Pons (tissue), 1 donor: ENCODE data around the gene HDAC4.

ENCODE experiments used
- DNase-seq: peaks from one replicate; pipeline ENCODE4 v3.0.0-alpha.2; 2016; ENCODE audit warnings: low spot score

Gene HDAC4

GRCh38 chr2:239119346-239120126, 281.3 kb downstream of the HDAC4 start:
- no peak for DNase-seq

DNA sequence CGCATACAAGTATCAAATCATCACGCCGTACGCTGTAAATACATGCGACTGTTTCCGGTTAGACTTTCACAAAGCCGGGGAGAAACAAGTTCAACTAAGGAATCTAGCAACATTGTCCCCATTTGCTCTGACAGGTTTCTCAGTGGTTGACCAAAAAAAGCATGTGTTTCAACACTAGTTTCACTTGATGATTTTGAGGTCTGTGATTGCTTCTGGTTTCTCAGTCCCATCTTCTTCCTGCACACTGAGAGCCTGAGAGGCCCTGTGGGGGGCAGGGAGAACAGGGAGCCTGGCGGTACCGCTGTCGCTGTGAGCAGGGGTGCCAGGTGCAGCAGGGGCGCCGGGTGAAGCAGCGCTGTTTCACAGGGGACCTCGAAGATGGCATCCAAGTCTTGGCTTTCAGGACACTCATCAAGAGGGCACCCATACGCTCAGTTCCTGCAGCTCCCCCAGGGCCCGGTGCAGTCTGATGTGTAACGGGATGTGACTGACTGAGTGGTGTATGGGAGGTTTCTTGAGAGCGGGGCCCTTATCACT, 282.1 kb downstream of the HDAC4 start:
- DNase-seq, result no peak

- no peak for DNase-seq
Measured at GRCh38 chr2:239118264-239118663, 282.6 kb downstream of the HDAC4 start.

DNA sequence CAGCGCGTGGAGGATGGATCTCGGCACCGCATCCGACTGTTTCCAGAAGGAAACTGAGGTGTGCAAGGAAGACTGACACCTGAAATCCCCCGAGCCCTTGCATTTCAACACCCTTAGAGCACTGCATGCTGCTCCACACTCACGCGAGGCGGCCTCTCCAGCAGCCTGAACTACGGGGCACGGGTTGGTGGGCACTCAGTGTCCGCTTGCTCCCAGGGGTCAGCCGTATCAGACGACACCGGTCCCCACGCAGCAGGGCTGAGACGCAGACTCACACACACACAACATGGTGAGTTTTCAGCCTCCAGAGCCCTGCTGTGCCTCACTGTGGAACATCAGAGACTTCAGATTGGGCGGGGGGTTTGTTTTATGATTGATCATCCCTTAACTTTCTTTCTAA, 283.0 kb downstream of the HDAC4 start:
- DNase-seq, result no peak

DNA sequence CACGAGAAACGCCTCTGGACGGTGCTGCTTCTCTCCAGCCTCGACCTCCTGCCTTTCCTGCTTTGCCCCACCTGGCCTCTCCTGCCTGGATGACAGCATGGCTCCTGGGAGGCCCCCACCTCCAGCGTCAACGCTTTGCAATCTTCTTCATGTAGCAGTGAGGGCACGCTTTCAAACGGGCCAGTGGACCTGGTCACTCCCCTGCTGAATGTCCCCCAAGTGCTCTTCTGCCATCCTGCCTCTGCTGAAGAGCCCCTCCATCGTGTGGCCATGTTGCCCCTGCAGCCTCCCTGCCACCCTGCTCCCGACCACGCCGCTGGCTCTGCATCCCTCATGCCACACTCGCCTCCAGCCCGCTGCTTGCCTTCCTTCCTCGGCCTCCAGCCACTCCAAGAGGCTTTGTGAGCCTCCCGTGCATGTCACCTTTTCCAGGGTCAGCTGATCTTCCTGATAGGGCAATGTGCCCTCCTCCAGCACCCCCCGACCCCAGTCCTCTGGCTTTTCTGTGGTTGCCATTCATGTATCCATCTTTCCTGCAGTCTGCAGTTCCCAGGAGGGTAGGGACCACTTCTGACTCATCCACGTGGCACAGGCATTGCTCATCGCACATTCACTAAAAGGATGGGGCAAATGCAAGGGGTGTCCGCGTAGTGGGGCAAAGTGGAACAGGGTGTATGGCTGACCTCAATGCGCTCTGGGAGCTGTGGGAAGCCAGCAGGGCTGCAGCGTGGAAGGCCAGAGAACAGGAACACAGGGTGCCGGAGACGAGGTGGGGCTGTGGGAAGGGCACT, 284.2 kb downstream of the HDAC4 start:
- no peak for DNase-seq

- DNase-seq, result no peak
Measured at GRCh38 chr2:239115616-239116015, 285.2 kb downstream of the HDAC4 start.

- DNase-seq, result no peak
Measured at GRCh38 chr2:239114616-239115265, 286.1 kb downstream of the HDAC4 start.

DNA sequence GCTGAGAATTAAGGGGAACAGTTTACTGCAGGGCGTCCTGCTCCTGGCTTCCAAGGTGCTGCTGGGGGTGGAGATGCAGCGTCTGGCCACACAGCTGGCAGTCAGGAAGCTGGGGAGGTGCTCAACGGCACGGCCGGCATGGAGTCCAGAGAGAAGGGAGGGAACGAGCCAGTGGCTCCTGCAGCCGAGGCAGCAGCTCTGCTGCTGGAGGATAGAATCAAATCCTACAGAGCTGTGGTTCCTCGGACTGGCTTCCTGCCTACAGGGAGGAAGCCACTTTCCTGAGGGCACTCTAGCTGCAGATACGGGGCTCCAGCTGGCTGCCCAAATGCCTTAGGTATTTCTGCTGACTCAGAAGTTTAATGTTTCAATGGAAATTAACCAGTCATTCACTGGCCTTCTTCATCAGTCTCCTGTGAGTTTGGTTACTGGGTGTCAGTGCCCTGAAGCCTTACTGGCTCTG, 286.7 kb downstream of the HDAC4 start:
- no peak for DNase-seq

- no peak for DNase-seq
Measured at GRCh38 chr2:239113615-239114014, 287.2 kb downstream of the HDAC4 start.

DNA sequence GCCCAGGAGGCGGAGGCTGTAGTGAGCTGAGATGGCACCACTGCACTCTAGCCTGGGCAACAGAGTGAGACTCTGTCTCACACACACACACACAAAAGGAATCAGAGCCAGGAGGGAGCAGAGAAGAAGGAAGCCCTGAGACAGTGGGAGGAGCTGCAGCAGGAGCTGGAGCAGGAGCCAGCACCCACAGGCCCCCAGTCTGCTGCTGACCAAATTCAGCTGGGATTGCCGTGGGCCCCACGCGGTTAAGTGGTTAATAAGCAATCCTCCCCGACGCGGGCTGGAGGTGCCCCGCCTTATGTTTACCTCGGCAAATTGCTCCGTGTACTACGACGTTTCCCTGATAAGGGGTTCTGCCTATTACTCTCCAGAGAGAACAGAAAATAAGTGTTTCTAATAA, 287.6 kb downstream of the HDAC4 start:
- DNase-seq, result no peak

DNA sequence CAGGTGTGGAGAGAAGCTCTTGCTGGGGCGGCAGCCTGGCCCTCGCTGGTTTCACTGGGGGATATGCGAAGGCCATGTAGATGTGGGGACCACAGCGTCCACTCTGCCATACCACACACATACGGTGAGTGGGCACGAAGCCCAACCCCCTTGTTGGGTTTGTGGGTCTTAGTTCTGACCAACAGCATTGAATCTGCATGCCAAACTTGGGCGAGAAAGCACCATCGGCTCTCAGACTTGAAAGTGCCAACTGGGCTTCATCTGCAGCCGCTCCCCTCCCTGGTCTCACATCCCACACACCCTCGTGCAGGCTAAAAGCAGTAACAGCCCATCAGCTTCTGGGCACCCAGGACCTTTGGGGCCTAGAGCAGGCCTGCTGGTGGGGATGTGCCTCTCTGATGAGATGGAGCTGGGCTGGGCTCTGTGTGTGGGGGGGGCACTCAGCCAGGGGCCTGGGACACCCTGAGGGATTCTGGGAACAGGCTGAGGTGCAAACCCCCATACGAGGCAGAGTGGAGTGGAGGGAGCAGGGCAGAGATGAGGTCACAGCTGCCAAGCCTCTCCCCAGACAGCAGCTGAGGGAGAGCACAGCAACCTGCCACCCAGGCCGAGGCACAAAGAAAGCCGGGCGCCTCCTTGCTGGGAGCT, 288.6 kb downstream of the HDAC4 start:
- no peak for DNase-seq

GRCh38 chr2:239111401-239112100, 289.3 kb downstream of the HDAC4 start:
- DNase-seq, result no peak

GRCh38 chr2:239110595-239111048, 290.2 kb downstream of the HDAC4 start:
- no peak for DNase-seq

GRCh38 chr2:239109928-239110545, 290.8 kb downstream of the HDAC4 start:
- DNase-seq, result no peak

DNA sequence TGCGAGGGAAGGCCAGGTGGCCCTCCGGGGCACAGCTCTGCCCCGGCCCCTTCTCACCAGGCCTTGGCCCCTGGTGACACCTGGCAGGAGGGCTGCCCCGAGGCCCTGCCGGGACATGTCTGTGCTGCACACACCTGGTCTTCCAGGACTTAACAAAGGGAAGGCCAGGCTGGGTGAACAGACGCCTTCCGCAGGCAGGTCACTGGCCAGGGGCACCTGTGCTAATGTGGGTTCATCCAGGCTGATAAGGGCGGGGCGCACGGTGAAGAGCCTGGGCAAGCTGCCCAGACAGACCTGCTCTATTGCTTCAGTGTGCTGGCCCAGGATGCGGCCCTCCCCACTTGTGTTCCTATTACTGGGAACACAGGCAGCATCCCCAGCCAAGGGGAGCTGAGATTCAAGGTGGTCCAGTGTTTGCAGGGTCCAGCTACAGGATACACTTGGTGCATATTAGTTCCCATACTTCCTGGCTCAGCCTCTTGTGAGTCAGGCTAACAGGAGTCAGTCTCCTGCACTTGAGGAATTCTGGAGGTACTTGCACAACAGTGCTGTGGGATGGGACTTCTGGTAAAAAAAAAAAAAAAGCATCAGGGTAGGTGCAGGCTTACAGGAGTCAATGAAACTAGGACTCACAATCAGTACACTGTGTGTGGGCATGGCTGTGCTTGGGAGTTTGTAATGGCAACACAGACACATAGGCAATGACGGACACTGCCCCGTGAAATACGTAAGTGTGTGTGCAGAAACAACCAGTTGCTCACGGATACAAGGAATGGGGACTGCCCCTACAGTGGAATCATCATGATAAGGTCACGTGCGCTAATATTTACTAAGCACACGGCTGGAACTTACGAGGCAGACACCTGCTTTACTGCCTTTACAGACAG, 291.5 kb downstream of the HDAC4 start:
- DNase-seq, result no peak

- no peak for DNase-seq
Measured at GRCh38 chr2:239108459-239108858, 292.4 kb downstream of the HDAC4 start.

DNA sequence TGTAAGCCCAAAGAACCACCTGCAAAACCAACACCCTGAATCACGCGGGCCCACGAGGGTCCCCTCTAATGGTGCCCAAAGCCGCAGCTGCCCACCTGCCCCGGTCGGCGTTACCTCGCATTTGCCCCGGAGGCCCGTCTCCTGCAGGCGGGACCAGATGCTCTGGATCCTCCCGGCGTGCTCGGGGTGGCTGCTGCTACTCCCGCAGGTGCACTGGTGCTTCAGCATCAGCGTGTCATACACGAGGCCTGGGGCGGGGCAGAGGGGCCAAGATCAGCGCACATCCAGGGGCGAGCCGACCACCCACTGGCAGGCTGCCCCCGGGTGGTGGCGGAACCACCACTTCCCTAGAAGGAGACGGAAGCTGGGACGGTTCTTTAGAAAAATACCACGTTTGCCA, 292.9 kb downstream of the HDAC4 start:
- no peak for DNase-seq

DNA sequence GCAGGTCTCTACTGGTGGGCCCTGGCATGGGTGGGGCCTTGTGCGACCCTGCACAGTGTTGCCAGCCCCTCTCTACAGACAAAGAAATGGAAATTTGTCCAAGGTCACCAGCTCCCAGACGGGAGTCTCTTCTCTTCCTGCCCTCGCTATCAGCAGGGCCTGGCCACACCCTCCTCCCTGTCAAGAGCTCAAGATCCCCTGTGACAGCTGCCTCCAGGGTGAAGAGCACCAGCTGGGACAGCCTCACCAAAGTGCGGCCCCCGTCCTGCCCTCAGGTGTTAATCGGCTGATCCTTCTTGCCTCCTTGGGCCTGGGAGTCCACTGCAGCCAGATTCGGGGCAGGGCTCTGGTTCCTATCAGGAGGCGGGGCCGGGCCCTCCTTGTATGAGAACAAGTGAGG, 293.9 kb downstream of the HDAC4 start:
- DNase-seq, result no peak

- peak; percentile 85 for DNase-seq
Measured at GRCh38 chr2:239106314-239106908, 294.4 kb downstream of the HDAC4 start.
